ENCODE data around the gene PRRG4. TPM values are rescaled to one million over a fixed set of nuclear protein-coding genes. Genes with fewer than 3 reads are reported as not detected.
"Not testable (repeated sequence)": the region's sequence is repeated elsewhere in the genome, so short reads cannot be mapped to it uniquely, and the experiment has no call there.

Gene PRRG4
- total RNA-seq, result 3.0 TPM

- Histone ChIP-seq H3K9me3 (no peaks in the 10 kb centered on the region), H3K4me3 (peak within 1 kb of the TSS; percentile 43 to 65), H3K27ac (no peak within 1 kb of the TSS), H3K36me3 (no peaks in the 10 kb centered on the region), H3K27me3 (no peaks in the 10 kb centered on the region), H3K4me1 (peaks cover 0 to 2% of the 10 kb centered on the region in 2 donors)
- TF ChIP-seq CTCF (IDR thresholded peaks at IDR 0.05), result no peak
- peak in 1 of 2 donors; percentile 12 for DNase-seq (ENCODE audit: low spot score in 2 of 2)
- intact Hi-C loops (cut with DNase I), result loop anchor here (5.0 kb wide), 1 partner anchor 887 kb away; no protein-coding TSS in a partner anchor
Measured at GRCh38 chr11:32829680-32830412, at the start of gene PRRG4. TSS of gene PRRG4 (plus strand) at chr11:32829927. CDS start at chr11:32830530, 603 bp downstream.

- H3K27me3 ChIP-seq; intact Hi-C loops (cut with DNase I); H3K36me3 ChIP-seq; H3K27ac ChIP-seq; H3K9me3 ChIP-seq; H3K4me1 ChIP-seq; H3K4me3 ChIP-seq; DNase-seq (ENCODE audit: low spot score in 2 of 2): not testable (repeated sequence)
Measured at GRCh38 chr11:32780839-32781238, 48.9 kb upstream of the PRRG4 start.

GRCh38 chr11:32781721-32782120 lies 48.0 kb upstream of the PRRG4 start:
- TF ChIP-seq CTCF (IDR thresholded peaks at IDR 0.05), result no peak
- no peak for DNase-seq (ENCODE audit: low spot score in 2 of 2)
- intact Hi-C loops (cut with DNase I), result no loop called here
- H3K4me3 ChIP-seq, result no peak overlapping the region
- no peak overlapping the region for H3K27ac ChIP-seq
- H3K27me3 ChIP-seq, result no peaks in the 10 kb centered on the region
- H3K4me1 ChIP-seq, result no peaks in the 10 kb centered on the region
- no peaks in the 10 kb centered on the region for H3K9me3 ChIP-seq
- no peaks in the 10 kb centered on the region for H3K36me3 ChIP-seq

- Histone ChIP-seq H3K4me3 (no peak overlapping the region), H3K27me3 (no peaks in the 10 kb centered on the region), H3K4me1 (no peaks in the 10 kb centered on the region), H3K27ac (no peak overlapping the region), H3K9me3 (no peaks in the 10 kb centered on the region), H3K36me3 (no peaks in the 10 kb centered on the region)
- TF ChIP-seq CTCF (IDR thresholded peaks at IDR 0.05), result no peak
- DNase-seq (ENCODE audit: low spot score in 2 of 2), result no peak
- intact Hi-C loops (cut with DNase I), result no loop called here
Measured at GRCh38 chr11:32785262-32785661, 44.5 kb upstream of the PRRG4 start.

GRCh38 chr11:32786811-32787210 lies 42.9 kb upstream of the PRRG4 start:
- Histone ChIP-seq H3K36me3 (no peaks in the 10 kb centered on the region), H3K27ac (no peak overlapping the region), H3K4me1 (no peaks in the 10 kb centered on the region), H3K9me3 (no peaks in the 10 kb centered on the region), H3K27me3 (no peaks in the 10 kb centered on the region), H3K4me3 (no peak overlapping the region)
- no peak for DNase-seq (ENCODE audit: low spot score in 2 of 2)
- intact Hi-C loops (cut with DNase I), result no loop called here
- no peak for TF ChIP-seq CTCF (IDR thresholded peaks at IDR 0.05)

GRCh38 chr11:32790916-32791315 lies 38.8 kb upstream of the PRRG4 start:
- H3K4me1 ChIP-seq, result no peaks in the 10 kb centered on the region
- no peaks in the 10 kb centered on the region for H3K27me3 ChIP-seq
- no peak for TF ChIP-seq CTCF (IDR thresholded peaks at IDR 0.05)
- H3K9me3 ChIP-seq, result no peaks in the 10 kb centered on the region
- H3K4me3 ChIP-seq, result no peak overlapping the region
- H3K27ac ChIP-seq, result no peak overlapping the region
- DNase-seq (ENCODE audit: low spot score in 2 of 2), result no peak
- H3K36me3 ChIP-seq, result no peaks in the 10 kb centered on the region
- intact Hi-C loops (cut with DNase I), result loop anchor here (10.0 kb wide), 1 partner anchor 466 kb away; no protein-coding TSS in a partner anchor

Measured in ascending aorta (tissue), 2 donors.